DOHH2 (cell line): ENCODE results near the gene RLN2.

Source experiments
- H3F3A ChIP-seq: fragments of 200-600 bp; sonication (generic), shearing (Covaris generic); 2 replicates; pipeline ENCODE4 v1.6.0; 2016; ENCODE audit warnings: antibody characterized with exemption, mild to moderate bottlenecking; ENCODE audit not compliant: control insufficient read depth, insufficient read depth
- H3K27ac ChIP-seq: fragments of 200-600 bp; sonication (generic); 2 replicates; pipeline ENCODE4 v1.5.1; 2014; ENCODE audit warnings: low read depth, mild to moderate bottlenecking, low read length, moderate library complexity
- H3K27me3 ChIP-seq: fragments of 200-600 bp; sonication (generic); 2 replicates; pipeline ENCODE4 v1.6.1; 2014; ENCODE audit warnings: mild to moderate bottlenecking, low read length, mixed read lengths; ENCODE audit not compliant: control insufficient read depth
- H3K36me3 ChIP-seq: fragments of 200-600 bp; sonication (generic); 2 replicates; pipeline ENCODE4 v1.6.1; 2014; ENCODE audit warnings: mild to moderate bottlenecking, low read length, moderate library complexity, mixed read lengths; ENCODE audit not compliant: control insufficient read depth
- H3K4me1 ChIP-seq: fragments of 200-600 bp; sonication (generic); 2 replicates; pipeline ENCODE4 v1.6.1; 2014; ENCODE audit warnings: mild to moderate bottlenecking, low read length, mixed read lengths; ENCODE audit not compliant: control insufficient read depth
- H3K4me2 ChIP-seq: fragments of 200-600 bp; sonication (generic); 2 replicates; pipeline ENCODE4 v1.6.0; 2014; ENCODE audit warnings: mild to moderate bottlenecking, low read length, moderate library complexity
- H3K4me3 ChIP-seq: fragments of 200-600 bp; sonication (generic); 2 replicates; pipeline ENCODE4 v1.5.1; 2014; ENCODE audit warnings: mild to moderate bottlenecking, low read length, mixed read lengths
- H3K79me2 ChIP-seq: fragments of 200-600 bp; sonication (generic); 2 replicates; pipeline ENCODE4 v1.6.1; 2014; ENCODE audit warnings: mild to moderate bottlenecking, low read length, mixed read lengths; ENCODE audit not compliant: control insufficient read depth
- H3K9me2 ChIP-seq: fragments of 200-600 bp; sonication (generic); replicated peaks from 2 replicates; pipeline ENCODE4 v1.6.1; 2014; ENCODE audit warnings: mild to moderate bottlenecking, low read length, mixed read lengths; ENCODE audit not compliant: control insufficient read depth
- H3K9me3 ChIP-seq: fragments of 200-600 bp; sonication (generic); 2 replicates; pipeline ENCODE4 v1.6.1; 2014; ENCODE audit warnings: antibody characterized with exemption, low read length, mixed read lengths; ENCODE audit not compliant: control insufficient read depth, insufficient read depth
- H4K20me1 ChIP-seq: fragments of 200-600 bp; sonication (generic); 2 replicates; pipeline ENCODE4 v1.6.0; 2014; ENCODE audit warnings: low read depth, mild to moderate bottlenecking, antibody characterized with exemption, low read length, moderate library complexity; ENCODE audit not compliant: control insufficient read depth, insufficient read depth
- EZH2phosphoT487 ChIP-seq: fragments of 200-600 bp; sonication (generic); IDR thresholded peaks from 2 replicates; pipeline ENCODE4 v1.6.1; 2017; ENCODE audit warnings: borderline replicate concordance, mild to moderate bottlenecking, antibody characterized with exemption, low read length, moderate library complexity, mixed read lengths
- TF ChIP-seq, protein P1 (sequence below): fragments of 200-600 bp; sonication (generic); IDR thresholded peaks from one replicate; pipeline ENCODE4 v1.5.1; 2014; ENCODE audit warnings: antibody characterized with exemption, mild to moderate bottlenecking, low read depth, low read length; ENCODE audit not compliant: poor library complexity, severe bottlenecking

Gene RLN2

DNA sequence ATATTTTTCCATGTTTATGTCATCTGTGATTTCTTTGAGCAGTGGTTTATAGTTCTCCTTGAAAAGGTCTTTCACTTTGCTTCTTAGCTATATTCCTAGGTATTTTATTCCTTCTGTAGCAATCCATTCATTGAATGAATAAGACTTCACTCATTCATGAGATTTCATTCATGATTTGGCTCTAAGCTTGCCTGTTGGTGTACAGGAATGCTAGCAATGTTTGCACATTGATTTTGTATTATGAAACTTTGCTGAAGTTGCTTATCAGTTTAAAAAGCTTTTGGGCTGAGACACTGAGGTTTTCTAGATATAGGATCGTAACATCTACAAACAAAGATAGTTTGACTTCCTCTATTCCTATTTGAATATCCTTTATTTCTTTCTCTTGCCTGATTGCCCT lies 15.9 kb downstream of the RLN2 start:
- Histone ChIP-seq H3F3A (no peaks in the 10 kb centered on the region), H3K27ac (no peak overlapping the region), H4K20me1 (no peaks in the 10 kb centered on the region), H3K4me2 (no peak overlapping the region), H3K9me2 (no peaks in the 10 kb centered on the region), H3K36me3 (no peaks in the 10 kb centered on the region), H3K79me2 (no peaks in the 10 kb centered on the region), H3K4me1 (no peaks in the 10 kb centered on the region), H3K27me3 (peaks cover 7% of the 10 kb centered on the region; the same call in 1 of the 2 replicates), H3K9me3 (no peaks in the 10 kb centered on the region), H3K4me3 (no peak overlapping the region)
- TF ChIP-seq, protein P1, sequence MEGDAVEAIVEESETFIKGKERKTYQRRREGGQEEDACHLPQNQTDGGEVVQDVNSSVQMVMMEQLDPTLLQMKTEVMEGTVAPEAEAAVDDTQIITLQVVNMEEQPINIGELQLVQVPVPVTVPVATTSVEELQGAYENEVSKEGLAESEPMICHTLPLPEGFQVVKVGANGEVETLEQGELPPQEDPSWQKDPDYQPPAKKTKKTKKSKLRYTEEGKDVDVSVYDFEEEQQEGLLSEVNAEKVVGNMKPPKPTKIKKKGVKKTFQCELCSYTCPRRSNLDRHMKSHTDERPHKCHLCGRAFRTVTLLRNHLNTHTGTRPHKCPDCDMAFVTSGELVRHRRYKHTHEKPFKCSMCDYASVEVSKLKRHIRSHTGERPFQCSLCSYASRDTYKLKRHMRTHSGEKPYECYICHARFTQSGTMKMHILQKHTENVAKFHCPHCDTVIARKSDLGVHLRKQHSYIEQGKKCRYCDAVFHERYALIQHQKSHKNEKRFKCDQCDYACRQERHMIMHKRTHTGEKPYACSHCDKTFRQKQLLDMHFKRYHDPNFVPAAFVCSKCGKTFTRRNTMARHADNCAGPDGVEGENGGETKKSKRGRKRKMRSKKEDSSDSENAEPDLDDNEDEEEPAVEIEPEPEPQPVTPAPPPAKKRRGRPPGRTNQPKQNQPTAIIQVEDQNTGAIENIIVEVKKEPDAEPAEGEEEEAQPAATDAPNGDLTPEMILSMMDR: no peak
- TF ChIP-seq EZH2phosphoT487: no peak

DNA sequence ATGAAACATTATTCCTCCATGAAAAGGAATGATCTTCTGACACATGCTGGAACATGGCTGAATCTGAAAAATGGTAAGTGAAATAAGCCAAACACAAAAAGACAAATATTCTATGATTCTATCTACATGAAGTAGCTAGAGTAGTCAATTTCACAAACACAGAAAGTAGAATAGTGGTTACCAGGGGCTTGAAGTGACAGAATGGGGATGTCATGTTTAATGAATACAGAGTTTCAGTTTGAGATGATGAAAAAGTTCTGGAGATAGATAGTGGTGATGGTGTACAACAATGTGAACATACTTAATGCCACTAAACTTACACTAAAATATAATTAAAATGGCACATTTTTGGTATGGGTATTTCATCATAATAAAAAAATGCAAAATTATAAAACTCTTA lies 18.3 kb downstream of the RLN2 start:
- no peaks in the 10 kb centered on the region for H4K20me1 ChIP-seq
- no peak overlapping the region for H3K4me2 ChIP-seq
- no peaks in the 10 kb centered on the region for H3K9me3 ChIP-seq
- H3K27me3 ChIP-seq: peaks cover 7% of the 10 kb centered on the region; the same call in 1 of the 2 replicates
- H3F3A ChIP-seq: no peaks in the 10 kb centered on the region
- H3K9me2 ChIP-seq: no peaks in the 10 kb centered on the region
- H3K36me3 ChIP-seq: no peaks in the 10 kb centered on the region
- H3K79me2 ChIP-seq: no peaks in the 10 kb centered on the region
- H3K4me1 ChIP-seq: no peaks in the 10 kb centered on the region
- TF ChIP-seq EZH2phosphoT487: no peak
- TF ChIP-seq, protein P1: no peak
- no peak overlapping the region for H3K27ac ChIP-seq
- no peak overlapping the region for H3K4me3 ChIP-seq

DNA sequence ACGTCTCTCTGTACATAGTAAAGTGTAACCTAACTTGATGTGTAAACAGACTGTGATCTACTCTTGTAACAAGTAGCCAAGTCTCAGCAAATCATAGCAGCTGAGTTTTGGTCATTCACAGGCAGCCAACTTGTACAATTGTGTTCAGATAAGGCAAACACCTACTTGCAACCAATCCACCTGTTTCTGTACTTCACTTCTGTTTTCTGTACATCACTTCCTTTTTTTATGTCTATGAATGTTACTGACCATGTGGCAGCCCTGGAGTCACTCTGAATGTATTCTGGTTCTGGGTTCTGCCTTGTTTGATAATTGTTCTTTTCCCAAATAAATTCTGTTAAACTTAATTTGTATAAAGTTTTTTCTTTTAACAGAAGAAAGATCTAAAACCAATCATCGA lies 26.0 kb downstream of the RLN2 start:
- H3K79me2 ChIP-seq: no peaks in the 10 kb centered on the region
- no peak for TF ChIP-seq EZH2phosphoT487
- TF ChIP-seq, protein P1: no peak

More for the DNA sequence above, 26.0 kb downstream of the RLN2 start:
- no peak overlapping the region for H3K4me3 ChIP-seq
- no peak overlapping the region for H3K4me2 ChIP-seq
- H4K20me1 ChIP-seq: no peaks in the 10 kb centered on the region
- H3K27ac ChIP-seq: no peak overlapping the region
- no peaks in the 10 kb centered on the region for H3K9me3 ChIP-seq
- H3K4me1 ChIP-seq: no peaks in the 10 kb centered on the region
- H3K27me3 ChIP-seq: no peaks in the 10 kb centered on the region
- no peaks in the 10 kb centered on the region for H3F3A ChIP-seq
- H3K9me2 ChIP-seq: no peaks in the 10 kb centered on the region
- H3K36me3 ChIP-seq: no peaks in the 10 kb centered on the region
